Middle frontal gyrus (tissue), 1 donor: Measurements from ENCODE around the gene SOCS4.

Experiments
- DNase-seq: peaks from one replicate; pipeline ENCODE4 v3.0.0-alpha.2; 2015; ENCODE audit warnings: low spot score; ENCODE audit errors: extremely low spot score

SOCS4 gene

GRCh38 chr14:55085060-55085660 is 58.1 kb downstream of the SOCS4 start:
- DNase-seq: no peak

GRCh38 chr14:55086938-55087337 is 59.9 kb downstream of the SOCS4 start:
- no peak for DNase-seq

- DNase-seq: no peak
Measured at GRCh38 chr14:55088356-55088755, 61.3 kb downstream of the SOCS4 start.

GRCh38 chr14:55092341-55092740 is 65.3 kb downstream of the SOCS4 start:
- DNase-seq: no peak

GRCh38 chr14:55094292-55095157 is 67.5 kb downstream of the SOCS4 start:
- DNase-seq: no peak

- no peak for DNase-seq
Measured at GRCh38 chr14:55097881-55098560, 71.0 kb downstream of the SOCS4 start.

GRCh38 chr14:55098561-55098898 is 71.5 kb downstream of the SOCS4 start:
- no peak for DNase-seq
